ENCODE results near the gene TSPAN18. TPM values are rescaled to one million over a fixed set of nuclear protein-coding genes. Genes with fewer than 3 reads are reported as not detected.

TSPAN18 gene
- total RNA-seq, 1 experiment from 2014 or later = 21.3 TPM

DNA sequence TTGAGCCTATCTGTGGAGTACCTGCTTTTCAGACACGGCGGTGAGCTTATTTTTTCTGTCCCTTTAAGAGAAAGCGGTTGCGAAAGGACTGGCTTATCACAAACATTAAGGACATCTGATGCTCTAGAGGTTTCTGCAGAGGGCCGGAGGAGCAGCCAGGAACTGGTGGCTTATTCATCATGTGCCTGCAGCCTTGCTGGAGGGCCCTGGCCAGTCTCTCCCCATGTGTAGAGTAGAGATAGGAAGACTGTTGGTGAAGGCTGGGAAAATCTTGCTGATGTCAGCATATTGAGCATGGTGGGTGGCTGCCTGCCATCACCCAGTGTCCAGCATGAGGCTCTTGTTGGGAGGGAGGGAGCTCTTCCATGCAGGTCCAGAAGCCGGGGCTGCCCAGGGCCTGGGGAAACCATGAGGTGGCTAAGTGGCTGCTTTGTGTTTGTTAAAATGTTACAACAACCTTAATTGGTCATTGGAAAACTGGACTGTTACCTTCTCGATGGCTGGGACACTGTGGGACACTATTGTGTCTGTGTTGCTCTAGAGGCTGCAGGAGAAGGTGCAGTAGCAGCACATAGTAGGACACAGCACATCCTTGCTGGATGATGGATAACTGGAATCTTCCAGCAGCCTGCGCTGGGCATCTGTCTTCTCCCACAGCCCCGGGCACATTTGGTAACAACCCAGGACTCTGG, 54.3 kb downstream of the TSPAN18 start:
- TF ChIP-seq, protein P1, sequence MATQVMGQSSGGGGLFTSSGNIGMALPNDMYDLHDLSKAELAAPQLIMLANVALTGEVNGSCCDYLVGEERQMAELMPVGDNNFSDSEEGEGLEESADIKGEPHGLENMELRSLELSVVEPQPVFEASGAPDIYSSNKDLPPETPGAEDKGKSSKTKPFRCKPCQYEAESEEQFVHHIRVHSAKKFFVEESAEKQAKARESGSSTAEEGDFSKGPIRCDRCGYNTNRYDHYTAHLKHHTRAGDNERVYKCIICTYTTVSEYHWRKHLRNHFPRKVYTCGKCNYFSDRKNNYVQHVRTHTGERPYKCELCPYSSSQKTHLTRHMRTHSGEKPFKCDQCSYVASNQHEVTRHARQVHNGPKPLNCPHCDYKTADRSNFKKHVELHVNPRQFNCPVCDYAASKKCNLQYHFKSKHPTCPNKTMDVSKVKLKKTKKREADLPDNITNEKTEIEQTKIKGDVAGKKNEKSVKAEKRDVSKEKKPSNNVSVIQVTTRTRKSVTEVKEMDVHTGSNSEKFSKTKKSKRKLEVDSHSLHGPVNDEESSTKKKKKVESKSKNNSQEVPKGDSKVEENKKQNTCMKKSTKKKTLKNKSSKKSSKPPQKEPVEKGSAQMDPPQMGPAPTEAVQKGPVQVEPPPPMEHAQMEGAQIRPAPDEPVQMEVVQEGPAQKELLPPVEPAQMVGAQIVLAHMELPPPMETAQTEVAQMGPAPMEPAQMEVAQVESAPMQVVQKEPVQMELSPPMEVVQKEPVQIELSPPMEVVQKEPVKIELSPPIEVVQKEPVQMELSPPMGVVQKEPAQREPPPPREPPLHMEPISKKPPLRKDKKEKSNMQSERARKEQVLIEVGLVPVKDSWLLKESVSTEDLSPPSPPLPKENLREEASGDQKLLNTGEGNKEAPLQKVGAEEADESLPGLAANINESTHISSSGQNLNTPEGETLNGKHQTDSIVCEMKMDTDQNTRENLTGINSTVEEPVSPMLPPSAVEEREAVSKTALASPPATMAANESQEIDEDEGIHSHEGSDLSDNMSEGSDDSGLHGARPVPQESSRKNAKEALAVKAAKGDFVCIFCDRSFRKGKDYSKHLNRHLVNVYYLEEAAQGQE (IDR thresholded peaks at IDR 0.05; ENCODE audit: insufficient read depth in 1 of 2, low read depth in 2 of 2, low read length in 1 of 2) = no peak
- TF ChIP-seq, protein P2, sequence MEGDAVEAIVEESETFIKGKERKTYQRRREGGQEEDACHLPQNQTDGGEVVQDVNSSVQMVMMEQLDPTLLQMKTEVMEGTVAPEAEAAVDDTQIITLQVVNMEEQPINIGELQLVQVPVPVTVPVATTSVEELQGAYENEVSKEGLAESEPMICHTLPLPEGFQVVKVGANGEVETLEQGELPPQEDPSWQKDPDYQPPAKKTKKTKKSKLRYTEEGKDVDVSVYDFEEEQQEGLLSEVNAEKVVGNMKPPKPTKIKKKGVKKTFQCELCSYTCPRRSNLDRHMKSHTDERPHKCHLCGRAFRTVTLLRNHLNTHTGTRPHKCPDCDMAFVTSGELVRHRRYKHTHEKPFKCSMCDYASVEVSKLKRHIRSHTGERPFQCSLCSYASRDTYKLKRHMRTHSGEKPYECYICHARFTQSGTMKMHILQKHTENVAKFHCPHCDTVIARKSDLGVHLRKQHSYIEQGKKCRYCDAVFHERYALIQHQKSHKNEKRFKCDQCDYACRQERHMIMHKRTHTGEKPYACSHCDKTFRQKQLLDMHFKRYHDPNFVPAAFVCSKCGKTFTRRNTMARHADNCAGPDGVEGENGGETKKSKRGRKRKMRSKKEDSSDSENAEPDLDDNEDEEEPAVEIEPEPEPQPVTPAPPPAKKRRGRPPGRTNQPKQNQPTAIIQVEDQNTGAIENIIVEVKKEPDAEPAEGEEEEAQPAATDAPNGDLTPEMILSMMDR (IDR thresholded peaks at IDR 0.05) = no peak
- no peak for TF ChIP-seq SIN3A (IDR thresholded peaks at IDR 0.05; ENCODE audit: borderline replicate concordance, insufficient read depth, low read depth, low read length)
- no peak for TF ChIP-seq POLR2AphosphoS5 (IDR thresholded peaks at IDR 0.05; ENCODE audit: low read depth, low read length)
- no peak for TF ChIP-seq TCF7L2 (IDR thresholded peaks at IDR 0.05; ENCODE audit: low read depth, low read length)
- no peak for DNase-seq (ENCODE audit: low read depth, low spot score)
- CTCF ChIA-PET = no interaction called here

DNA sequence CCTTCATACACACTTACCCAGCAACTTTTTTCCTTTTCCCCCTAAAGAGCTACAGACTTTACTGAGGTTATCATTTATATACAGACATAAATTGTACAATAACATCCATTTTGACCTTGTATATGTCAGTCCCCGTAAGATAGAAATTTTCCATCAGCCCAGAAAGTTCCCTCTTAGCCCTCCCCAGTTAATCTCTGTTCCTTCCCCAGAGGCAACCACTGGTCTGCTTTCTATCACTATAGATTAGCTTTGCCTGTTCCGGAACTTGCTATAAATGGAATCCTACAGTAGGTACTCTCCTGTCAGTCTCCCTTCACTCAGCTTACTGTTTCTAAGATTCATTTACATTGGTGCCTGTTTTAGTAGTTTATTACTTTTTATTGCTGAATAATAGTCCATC, 54.9 kb downstream of the TSPAN18 start:
- CTCF ChIA-PET = interaction anchor here (0.5 kb wide), 2 partner anchors 51 to 975 kb away, joined by 5 to 8 read pairs; no protein-coding TSS in a partner anchor
- no TSS peak for BruUV-seq (replicated peaks)
- Histone ChIP-seq H3K4me1 (ENCODE audit: control insufficient read depth, insufficient read depth, low read length) (no peaks in the 10 kb centered on the region; the same call in 1 of the 2 replicates), H3K27ac (ENCODE audit: low read length) (no peak overlapping the region), H3K27me3 (ENCODE audit: control insufficient read depth, insufficient read depth, low read length) (no peaks in the 10 kb centered on the region), H3K4me3 (ENCODE audit: low read depth in 2 of 2, low read length in 2 of 2) (no peak overlapping the region), H3K36me3 (ENCODE audit: control insufficient read depth, insufficient read depth, low read length) (no peaks in the 10 kb centered on the region), H3K9me3 (ENCODE audit: control insufficient read depth, insufficient read depth, low read depth, low read length) (no peaks in the 10 kb centered on the region)
- intact Hi-C loops (cut with micrococcal nuclease; ENCODE audit: unreplicated experiment) = no loop called here
- DNase-seq (ENCODE audit: low read depth, low spot score) (no peak), ATAC-seq (no peak)
- TF ChIP-seq SIN3A (IDR thresholded peaks at IDR 0.05; ENCODE audit: borderline replicate concordance, insufficient read depth, low read depth, low read length) (no peak), TCF7L2 (IDR thresholded peaks at IDR 0.05; ENCODE audit: low read depth, low read length) (no peak), POLR2AphosphoS5 (IDR thresholded peaks at IDR 0.05; ENCODE audit: low read depth, low read length) (no peak)
- TF ChIP-seq, protein P2 (IDR thresholded peaks at IDR 0.05) = no peak
- TF ChIP-seq, protein P1 (IDR thresholded peaks at IDR 0.05; ENCODE audit: insufficient read depth in 1 of 2, low read depth in 2 of 2, low read length in 1 of 2) = no peak
- POLR2A ChIA-PET = no interaction called here
- in situ Hi-C loops (cut with HindIII; ENCODE audit: low pct_unique_long_range_greater_than_20kb, low sequenced_read_pairs) = no loop called here

More for the DNA sequence above, 54.3 kb downstream of the TSPAN18 start:
- POLR2A ChIA-PET = no interaction called here
- Histone ChIP-seq H3K36me3 (ENCODE audit: control insufficient read depth, insufficient read depth, low read length) (no peaks in the 10 kb centered on the region), H3K27me3 (ENCODE audit: control insufficient read depth, insufficient read depth, low read length) (no peaks in the 10 kb centered on the region), H3K9me3 (ENCODE audit: control insufficient read depth, insufficient read depth, low read depth, low read length) (no peaks in the 10 kb centered on the region), H3K4me3 (ENCODE audit: low read depth in 2 of 2, low read length in 2 of 2) (no peak overlapping the region), H3K27ac (ENCODE audit: low read length) (no peak overlapping the region), H3K4me1 (ENCODE audit: control insufficient read depth, insufficient read depth, low read length) (no peaks in the 10 kb centered on the region; the same call in 1 of the 2 replicates)
- BruUV-seq (replicated peaks) = no TSS peak
- ATAC-seq = no peak
- in situ Hi-C loops (cut with HindIII; ENCODE audit: low pct_unique_long_range_greater_than_20kb, low sequenced_read_pairs) (no loop called here), intact Hi-C loops (cut with micrococcal nuclease; ENCODE audit: unreplicated experiment) (no loop called here)

Data from Panc1 (cell line).